ENCODE results near the gene PTPRD. TPM values are rescaled to one million over a fixed set of nuclear protein-coding genes. Genes with fewer than 3 reads are reported as not detected.

Gene PTPRD
- total RNA-seq, 1 experiment from 2014 or later: 0.02 TPM

DNA sequence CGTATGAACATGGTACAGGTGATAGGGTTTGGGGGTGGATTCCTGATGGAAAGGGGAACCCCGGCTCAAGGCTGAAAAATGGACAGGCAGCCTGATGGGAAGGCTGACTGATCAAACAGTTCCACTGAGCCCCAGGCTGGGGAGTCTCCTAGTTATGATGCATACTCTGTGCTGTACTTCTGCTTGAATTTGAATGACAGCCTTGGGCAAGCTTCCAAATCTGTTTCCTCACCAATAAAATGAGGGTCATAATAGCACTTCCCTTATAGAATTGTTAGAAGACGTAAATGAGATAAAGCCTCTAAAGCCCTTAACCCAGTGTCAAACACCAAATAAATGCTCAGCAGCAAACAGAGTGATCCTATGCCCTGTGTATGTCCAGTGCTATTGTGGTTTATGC is 2334.8 kb downstream of the PTPRD start:
- Histone ChIP-seq H3K36me3 (ENCODE audit: control insufficient read depth in 1 of 2, insufficient read depth in 2 of 2, low read length in 2 of 2) (no peaks in the 10 kb centered on the region), H3K27me3 (ENCODE audit: insufficient read depth, low read length) (no peaks in the 10 kb centered on the region), H2AFZ (ENCODE audit: low read depth, low read length, poor library complexity, severe bottlenecking) (no peak overlapping the region), H3K9me2 (ENCODE audit: insufficient read depth) (no peaks in the 10 kb centered on the region), H3K79me2 (ENCODE audit: insufficient read depth, low read length) (no peaks in the 10 kb centered on the region), H3K27ac (ENCODE audit: low read depth, low read length) (no peak overlapping the region), H4K20me1 (ENCODE audit: insufficient read depth) (no peaks in the 10 kb centered on the region), H3K9ac (ENCODE audit: low read length) (no peak overlapping the region), H3K9me3 (ENCODE audit: control insufficient read depth in 1 of 2, insufficient read depth in 1 of 2, low read depth in 1 of 2, low read length in 2 of 2) (peaks cover 0 to 23% of the 10 kb centered on the region in 2 experiments; a peak in 2 of 4 replicates), H3K4me2 (ENCODE audit: low read length) (no peak overlapping the region), H3K4me3 (replicated peaks in 1 of 2; ENCODE audit: low read depth in 1 of 2, low read length in 2 of 2) (no peak overlapping the region), H3K4me1 (ENCODE audit: control insufficient read depth in 1 of 2, insufficient read depth in 2 of 2, low read length in 2 of 2) (no peaks in the 10 kb centered on the region)
- ChIA-PET CTCF (no interaction called here), POLR2A (no interaction called here), RAD21 (ENCODE audit: low non-redundant PET in 1 of 2, low total read pairs in 2 of 2, uncharacterized antibody in 2 of 2, unreplicated experiment in 2 of 2) (no interaction called here)
- TF ChIP-seq RAD21 (IDR thresholded peaks at IDR 0.05; ENCODE audit: low read depth) (no peak), JUND (IDR thresholded peaks at IDR 0.05) (no peak), CBX3 (IDR thresholded peaks at IDR 0.05; ENCODE audit: low read depth) (no peak), SP1 (IDR thresholded peaks at IDR 0.05; ENCODE audit: low read depth) (no peak), CEBPB (IDR thresholded peaks at IDR 0.05; ENCODE audit: low read depth) (no peak), TCF7L2 (IDR thresholded peaks at IDR 0.05; ENCODE audit: borderline replicate concordance, extremely low read depth, insufficient read depth, insufficient read length) (no peak), ZNF274 (IDR thresholded peaks at IDR 0.05; ENCODE audit: low read depth, low read length) (no peak), ZFX (IDR thresholded peaks at IDR 0.05) (no peak), POLR2AphosphoS5 (IDR thresholded peaks at IDR 0.05; ENCODE audit: low read depth, low read length) (no peak), ELF1 (IDR thresholded peaks at IDR 0.05; ENCODE audit: borderline replicate concordance, low read depth) (no peak), POLR2A (IDR thresholded peaks at IDR 0.05; ENCODE audit: borderline replicate concordance, extremely low read depth, insufficient read depth, insufficient read length) (no peak), EZH2 (IDR thresholded peaks at IDR 0.05) (no peak), YY1 (IDR thresholded peaks at IDR 0.05; ENCODE audit: extremely low read depth, insufficient replicate concordance, low read depth, low read length) (no peak), EGR1 (IDR thresholded peaks at IDR 0.05; ENCODE audit: low read depth) (no peak)
- TF ChIP-seq, protein P1, sequence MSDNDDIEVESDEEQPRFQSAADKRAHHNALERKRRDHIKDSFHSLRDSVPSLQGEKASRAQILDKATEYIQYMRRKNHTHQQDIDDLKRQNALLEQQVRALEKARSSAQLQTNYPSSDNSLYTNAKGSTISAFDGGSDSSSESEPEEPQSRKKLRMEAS (IDR thresholded peaks at IDR 0.05): no peak
- TF ChIP-seq, protein P2, sequence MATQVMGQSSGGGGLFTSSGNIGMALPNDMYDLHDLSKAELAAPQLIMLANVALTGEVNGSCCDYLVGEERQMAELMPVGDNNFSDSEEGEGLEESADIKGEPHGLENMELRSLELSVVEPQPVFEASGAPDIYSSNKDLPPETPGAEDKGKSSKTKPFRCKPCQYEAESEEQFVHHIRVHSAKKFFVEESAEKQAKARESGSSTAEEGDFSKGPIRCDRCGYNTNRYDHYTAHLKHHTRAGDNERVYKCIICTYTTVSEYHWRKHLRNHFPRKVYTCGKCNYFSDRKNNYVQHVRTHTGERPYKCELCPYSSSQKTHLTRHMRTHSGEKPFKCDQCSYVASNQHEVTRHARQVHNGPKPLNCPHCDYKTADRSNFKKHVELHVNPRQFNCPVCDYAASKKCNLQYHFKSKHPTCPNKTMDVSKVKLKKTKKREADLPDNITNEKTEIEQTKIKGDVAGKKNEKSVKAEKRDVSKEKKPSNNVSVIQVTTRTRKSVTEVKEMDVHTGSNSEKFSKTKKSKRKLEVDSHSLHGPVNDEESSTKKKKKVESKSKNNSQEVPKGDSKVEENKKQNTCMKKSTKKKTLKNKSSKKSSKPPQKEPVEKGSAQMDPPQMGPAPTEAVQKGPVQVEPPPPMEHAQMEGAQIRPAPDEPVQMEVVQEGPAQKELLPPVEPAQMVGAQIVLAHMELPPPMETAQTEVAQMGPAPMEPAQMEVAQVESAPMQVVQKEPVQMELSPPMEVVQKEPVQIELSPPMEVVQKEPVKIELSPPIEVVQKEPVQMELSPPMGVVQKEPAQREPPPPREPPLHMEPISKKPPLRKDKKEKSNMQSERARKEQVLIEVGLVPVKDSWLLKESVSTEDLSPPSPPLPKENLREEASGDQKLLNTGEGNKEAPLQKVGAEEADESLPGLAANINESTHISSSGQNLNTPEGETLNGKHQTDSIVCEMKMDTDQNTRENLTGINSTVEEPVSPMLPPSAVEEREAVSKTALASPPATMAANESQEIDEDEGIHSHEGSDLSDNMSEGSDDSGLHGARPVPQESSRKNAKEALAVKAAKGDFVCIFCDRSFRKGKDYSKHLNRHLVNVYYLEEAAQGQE (IDR thresholded peaks at IDR 0.05; ENCODE audit: low read depth): no peak
- TF ChIP-seq, protein P3, sequence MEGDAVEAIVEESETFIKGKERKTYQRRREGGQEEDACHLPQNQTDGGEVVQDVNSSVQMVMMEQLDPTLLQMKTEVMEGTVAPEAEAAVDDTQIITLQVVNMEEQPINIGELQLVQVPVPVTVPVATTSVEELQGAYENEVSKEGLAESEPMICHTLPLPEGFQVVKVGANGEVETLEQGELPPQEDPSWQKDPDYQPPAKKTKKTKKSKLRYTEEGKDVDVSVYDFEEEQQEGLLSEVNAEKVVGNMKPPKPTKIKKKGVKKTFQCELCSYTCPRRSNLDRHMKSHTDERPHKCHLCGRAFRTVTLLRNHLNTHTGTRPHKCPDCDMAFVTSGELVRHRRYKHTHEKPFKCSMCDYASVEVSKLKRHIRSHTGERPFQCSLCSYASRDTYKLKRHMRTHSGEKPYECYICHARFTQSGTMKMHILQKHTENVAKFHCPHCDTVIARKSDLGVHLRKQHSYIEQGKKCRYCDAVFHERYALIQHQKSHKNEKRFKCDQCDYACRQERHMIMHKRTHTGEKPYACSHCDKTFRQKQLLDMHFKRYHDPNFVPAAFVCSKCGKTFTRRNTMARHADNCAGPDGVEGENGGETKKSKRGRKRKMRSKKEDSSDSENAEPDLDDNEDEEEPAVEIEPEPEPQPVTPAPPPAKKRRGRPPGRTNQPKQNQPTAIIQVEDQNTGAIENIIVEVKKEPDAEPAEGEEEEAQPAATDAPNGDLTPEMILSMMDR (IDR thresholded peaks at IDR 0.05 in 2 of 3, conservative IDR thresholded peaks at IDR 0.05 in 1 of 3; ENCODE audit: borderline replicate concordance in 1 of 3, insufficient read depth in 1 of 3, low read depth in 2 of 3, low read length in 2 of 3): no peak
- TF ChIP-seq, protein P4, sequence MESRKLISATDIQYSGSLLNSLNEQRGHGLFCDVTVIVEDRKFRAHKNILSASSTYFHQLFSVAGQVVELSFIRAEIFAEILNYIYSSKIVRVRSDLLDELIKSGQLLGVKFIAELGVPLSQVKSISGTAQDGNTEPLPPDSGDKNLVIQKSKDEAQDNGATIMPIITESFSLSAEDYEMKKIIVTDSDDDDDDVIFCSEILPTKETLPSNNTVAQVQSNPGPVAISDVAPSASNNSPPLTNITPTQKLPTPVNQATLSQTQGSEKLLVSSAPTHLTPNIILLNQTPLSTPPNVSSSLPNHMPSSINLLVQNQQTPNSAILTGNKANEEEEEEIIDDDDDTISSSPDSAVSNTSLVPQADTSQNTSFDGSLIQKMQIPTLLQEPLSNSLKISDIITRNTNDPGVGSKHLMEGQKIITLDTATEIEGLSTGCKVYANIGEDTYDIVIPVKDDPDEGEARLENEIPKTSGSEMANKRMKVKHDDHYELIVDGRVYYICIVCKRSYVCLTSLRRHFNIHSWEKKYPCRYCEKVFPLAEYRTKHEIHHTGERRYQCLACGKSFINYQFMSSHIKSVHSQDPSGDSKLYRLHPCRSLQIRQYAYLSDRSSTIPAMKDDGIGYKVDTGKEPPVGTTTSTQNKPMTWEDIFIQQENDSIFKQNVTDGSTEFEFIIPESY (IDR thresholded peaks at IDR 0.05; ENCODE audit: extremely low read depth, insufficient replicate concordance, low read length): no peak
- DNase-seq (ENCODE audit: low read depth, low spot score): no peak
- no TSS peak for BruUV-seq (replicated peaks)
- intact Hi-C loops (cut with micrococcal nuclease): no loop called here
- ATAC-seq: no peak
